GM18511 (cell line): ENCODE results near the gene PCSK5.

Experiments used
- ATAC-seq: cut with Tn5 transposase; IDR thresholded peaks from one replicate; pipeline ENCODE4 v1.9.1; 2021; ENCODE audit warnings: mild to moderate bottlenecking, moderate library complexity; ENCODE audit not compliant: unreplicated experiment

The PCSK5 gene

DNA sequence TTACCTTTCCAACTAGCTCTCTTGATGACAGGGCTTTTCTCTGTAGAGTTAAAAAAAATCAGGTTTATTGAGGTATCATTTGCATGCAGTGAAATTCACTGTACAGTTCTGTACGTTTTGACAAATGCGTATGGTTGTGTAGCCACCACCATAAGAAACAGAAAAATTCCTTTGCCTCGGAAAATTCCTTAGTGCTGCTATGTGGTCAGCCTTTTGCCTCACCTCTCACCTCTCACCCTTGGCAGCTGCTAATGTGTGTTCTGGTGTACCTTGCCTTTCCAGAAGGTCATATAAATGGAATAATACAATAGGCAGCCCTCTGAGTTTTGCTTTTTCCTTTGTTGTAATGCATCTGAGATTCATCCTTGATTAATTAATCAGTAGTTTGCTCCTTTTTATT, 28.4 kb downstream of the PCSK5 start:
- no peak for ATAC-seq

DNA sequence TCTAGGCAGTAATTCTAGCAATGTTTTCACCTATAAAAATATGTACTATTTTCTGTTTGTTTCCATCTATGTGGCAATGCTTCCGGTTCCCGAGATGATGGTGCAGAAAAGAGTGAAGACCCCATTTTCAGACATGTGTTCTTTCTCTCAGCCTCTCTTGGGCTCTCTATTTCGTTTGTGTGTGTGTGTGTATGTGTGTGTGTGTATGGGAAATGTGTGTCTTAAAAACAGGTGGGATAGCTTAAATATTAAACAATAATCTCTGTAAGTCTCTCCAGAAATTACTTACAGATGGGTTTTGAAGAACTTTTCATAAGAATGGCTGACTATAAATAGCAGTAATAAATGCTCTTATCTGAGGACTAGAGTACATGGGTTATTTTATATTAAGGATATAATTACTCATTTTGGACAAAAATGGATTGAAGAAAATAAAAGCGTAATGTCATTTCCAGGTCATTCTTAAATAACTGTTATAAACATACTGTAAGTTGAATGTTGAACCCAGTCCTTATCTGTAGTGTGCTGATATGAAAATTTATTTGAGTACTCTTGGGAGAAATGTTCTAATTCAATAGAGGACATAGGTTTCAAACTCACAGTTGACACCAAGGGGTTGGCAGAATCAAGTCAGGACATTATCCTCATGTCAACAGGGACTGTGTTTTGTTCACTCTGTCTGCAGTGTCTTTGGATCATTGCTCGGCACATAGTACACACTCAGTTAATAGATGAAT, 31.1 kb downstream of the PCSK5 start:
- ATAC-seq: no peak

DNA sequence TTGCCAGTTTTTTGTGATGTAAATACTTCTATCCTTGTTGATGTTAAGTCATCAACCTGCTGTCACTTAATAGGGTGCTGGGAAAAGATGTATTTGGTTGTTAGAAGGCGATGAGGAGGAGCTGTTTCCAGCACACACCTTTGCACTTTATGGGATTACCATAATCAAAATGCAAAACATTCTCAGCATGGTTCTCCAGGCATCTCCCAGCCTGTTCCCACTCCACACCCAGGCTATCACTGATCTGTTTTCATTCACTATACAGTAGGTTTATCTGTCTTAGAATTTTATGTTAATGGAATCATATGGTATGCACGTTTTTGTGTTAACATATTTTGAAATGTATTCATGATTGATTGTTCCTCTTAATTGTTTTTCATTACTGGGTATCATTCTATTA, 35.9 kb downstream of the PCSK5 start:
- ATAC-seq: no peak

DNA sequence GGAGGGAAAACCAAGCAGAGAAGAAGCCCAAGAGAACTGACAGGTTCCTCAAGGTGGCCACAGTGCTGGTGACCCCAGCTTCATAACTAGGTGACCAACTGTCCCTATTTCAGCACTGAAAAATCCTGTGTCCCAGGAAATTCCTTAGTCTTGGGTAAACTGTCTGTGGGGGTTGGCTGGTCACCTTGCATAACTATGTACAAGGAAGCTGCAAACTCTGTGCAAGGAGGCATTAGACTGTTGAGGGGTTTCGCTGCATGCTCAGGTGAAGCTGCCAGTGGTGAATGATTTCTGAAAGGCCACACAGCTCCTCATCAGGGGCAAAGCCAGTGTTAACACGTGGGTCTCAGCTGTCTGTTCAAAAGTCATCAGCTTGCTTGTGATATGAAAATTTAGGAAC, 36.9 kb downstream of the PCSK5 start:
- ATAC-seq: no peak

DNA sequence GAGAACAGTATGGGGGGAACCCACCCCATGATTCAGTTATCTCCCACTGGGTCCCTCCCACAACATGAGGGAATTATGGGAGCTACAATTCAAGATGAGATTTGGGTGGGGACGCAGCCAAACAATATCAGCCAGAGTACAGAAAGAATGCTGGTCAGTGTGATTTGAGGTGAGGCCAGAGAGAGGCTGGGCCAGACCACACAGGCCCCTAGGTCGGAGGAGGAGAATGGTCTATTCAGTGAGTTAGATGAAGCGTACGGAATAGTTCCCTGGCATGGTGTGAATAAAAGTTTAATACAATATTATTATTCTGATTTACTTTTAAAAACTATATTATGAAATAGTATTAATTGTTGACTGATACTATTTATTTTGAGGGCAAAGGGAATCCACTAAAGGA, 39.7 kb downstream of the PCSK5 start:
- no peak for ATAC-seq

DNA sequence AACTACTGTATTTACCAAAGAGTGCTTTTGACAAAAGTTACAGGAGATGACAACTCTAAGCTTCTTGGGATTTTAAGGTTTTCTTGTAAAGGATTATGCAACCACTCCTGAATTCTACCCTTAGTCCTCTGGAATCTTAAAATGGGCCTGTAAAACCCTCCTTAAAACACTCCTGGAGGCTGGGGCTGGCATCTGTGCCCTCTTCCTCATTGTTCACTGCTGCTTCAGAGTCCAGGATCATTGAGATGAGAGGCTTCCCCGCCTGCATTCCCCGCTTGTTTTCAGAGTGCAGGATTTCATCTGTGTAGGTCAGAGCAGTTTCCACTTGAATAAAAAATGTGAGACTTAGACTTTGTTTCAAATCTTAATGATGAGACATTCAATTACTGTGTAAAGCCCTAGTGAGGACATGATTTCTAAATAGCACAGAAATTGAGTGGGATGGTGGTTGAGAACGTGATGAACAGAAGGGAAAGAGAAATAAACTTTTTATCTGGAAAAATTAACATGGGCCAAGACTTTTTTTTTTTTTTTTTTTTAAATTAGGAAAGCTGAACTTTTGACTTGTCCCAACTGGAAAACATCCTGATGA, 40.4 kb downstream of the PCSK5 start:
- no peak for ATAC-seq

DNA sequence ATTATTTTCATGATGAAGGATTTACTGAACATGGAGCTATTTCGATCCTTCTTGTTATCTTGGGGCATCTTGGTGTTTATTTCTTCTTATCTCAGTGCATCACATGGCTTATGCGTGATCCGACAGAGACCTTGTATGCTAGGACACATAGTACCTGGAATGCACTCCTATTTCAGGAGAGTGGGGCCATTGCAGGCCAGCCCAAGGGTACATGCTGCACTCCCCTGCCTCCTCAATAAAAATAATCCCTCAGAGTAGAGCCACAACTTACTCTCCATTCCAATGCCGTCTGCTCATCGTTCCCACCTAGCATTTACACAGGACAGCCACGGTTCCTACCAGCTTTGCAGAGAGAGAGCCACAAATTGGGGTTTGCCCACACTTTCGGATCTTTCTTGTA, 43.5 kb downstream of the PCSK5 start:
- ATAC-seq: no peak

DNA sequence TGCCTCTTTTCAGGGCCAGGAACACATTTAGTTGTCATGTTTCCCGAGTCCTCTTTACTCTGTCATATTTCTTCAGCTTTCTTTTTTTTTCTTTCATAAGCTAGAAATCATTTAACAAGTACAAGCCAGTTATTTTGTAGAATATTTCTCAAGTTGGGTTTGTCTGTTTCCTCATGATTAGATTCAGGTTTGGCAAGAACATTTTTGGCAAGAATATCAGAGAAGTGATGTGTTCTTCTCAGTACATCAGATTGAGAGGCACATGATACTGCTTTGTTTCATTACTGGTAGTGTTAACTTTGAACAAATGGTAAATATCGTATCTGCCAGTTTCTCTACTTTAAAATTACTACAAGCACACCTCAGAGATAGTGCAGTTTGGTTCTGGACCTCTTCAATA, 45.1 kb downstream of the PCSK5 start:
- no peak for ATAC-seq

DNA sequence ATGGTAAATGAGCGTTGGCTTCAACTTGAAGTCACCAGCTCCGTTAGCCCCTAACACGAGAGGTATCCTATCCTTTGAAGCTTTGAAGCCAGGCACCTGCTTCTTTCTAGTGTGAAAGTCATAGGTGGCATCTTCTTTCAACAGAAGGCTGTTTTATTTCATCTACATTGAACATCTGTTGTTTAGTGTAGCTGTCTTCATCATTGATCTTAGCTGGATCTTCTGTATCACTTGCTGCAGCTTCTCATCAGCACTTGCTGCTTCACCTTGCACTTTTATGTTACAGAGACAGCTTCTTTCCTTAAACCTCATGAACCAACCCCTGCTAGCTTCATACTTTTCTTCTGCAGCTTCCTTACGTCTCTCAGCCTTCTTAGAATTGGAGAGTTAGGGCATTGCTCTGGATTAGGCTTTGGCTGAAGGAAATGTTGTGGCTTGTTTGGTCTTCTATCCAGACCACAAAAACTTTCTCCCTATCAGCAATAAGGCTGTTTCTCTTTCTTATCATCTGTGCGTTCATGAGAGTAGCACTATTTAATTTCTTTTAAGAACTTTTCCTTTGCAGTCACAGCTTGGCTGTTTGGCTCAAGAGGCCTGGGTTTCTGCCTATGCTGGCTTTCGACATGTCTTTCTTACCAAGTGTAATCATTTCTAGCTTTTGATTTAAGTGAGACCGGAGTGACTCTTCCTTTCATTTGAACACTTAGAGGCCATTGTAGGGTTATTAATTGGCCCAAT, 47.2 kb downstream of the PCSK5 start:
- ATAC-seq: no peak

DNA sequence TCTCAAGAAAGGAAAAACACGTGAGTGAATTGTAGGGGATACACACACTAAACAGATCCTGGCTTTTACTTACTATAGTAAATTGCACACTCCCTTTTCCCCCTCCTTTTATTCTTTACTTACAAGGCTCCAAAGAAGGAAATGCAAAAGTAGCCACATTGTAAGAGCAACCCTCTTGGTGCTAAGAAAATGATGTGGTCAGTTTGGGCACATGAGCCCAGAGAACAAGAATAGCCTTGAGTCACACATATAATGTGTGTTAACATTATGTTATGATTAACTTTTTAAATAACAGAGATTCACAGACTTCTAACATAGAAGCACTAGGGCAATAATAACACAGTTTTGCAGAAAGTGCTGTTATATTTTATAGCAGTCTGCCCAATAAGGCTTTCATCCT, 48.5 kb downstream of the PCSK5 start:
- no peak for ATAC-seq

DNA sequence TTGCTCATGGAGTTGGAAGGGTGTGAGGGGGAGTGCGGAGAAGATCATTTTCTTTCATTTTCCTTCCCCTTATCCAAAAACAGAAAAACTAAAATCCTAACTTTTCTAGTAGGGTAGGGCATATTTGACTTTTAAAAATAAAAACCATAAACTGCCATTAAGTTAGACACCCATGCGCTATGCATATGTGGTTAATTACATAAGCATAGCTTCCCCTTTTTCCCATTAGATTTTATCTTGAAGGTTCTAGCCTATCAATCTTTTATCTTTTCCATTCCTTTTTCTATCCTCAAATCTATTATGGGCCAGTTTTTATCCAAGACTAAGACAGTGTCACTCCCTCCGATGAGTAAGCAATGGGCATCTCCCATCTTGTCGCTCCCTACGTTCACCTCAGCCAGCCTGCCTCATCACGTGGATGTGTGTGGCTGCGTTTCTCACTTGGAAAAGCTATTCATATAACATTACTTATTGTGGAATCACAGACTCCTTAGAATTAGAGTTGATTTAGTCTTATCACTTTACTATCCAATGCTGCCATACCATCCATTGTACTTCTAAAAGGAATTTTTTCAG, 49.2 kb downstream of the PCSK5 start:
- ATAC-seq: no peak

DNA sequence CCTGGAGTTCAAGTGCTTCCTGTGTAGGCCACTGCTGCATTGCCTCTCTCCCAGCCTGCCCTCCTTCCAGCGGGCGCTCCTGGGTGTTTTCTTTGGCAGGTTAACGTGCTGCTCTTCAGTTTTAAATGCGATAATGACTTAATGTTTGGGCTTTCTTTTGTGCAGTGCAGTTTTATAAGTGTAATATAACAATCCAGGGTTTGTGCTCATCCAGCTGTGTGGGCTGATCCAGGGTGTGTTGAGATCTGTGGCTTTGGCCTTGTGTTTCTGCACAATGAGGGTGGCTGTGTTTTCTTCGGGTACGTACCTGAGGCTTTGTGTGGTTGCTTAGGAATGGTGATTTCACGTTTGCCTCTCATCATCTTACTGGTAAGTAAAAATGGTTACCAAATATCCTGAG, 50.6 kb downstream of the PCSK5 start:
- no peak for ATAC-seq

DNA sequence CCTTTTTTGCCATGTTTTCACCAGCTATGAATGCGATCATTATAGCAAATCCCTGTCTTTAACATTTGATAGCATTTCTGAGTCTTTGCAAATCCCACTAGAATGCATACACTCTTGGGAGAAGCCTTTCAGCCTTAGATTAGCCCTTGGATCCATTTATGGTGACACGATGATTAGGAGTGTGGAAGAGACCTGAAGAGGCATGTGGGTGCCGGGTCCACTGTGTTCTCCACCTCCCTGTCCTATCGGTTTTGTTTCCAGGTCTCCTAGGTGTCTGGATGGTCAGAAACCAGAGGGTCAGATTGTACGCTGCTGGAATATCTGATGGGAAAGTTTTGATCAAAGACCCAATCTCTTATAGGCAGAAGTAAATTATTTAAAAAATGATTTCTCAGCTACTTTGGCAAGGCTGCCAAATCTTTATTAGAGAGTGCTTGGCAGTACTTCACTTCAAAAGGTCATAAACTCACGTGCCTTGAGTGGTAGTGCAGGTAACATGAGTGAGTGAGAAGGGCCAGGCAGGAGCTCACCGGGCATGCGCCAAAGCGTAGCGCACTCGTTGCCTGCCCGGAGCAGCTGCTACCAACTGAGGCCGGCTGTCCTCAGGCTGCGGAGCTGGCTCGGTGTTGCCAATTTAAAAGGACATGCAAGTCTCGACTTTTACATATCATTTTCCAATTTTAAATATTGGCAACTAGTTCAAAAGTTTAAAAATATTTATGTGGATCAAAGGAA, 51.3 kb downstream of the PCSK5 start:
- no peak for ATAC-seq

DNA sequence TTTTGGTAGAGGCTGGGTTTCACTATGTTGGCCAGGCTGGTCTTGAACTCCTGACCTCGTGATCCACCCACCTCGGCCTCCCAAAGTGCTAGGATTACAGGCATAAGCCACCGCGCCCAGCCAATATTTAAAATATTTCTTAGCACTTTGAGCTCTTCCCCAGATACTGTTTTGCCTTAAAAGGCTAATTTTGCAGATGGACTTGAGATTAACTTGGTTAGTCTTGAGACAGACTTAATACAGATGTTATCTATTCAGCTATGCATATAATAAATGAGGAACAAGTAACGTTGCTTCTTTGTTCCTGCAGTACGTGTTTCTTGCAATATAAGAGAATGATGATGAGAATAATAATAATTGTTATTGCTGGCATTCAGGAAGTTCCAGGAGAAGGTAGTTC, 56.3 kb downstream of the PCSK5 start:
- ATAC-seq: no peak

DNA sequence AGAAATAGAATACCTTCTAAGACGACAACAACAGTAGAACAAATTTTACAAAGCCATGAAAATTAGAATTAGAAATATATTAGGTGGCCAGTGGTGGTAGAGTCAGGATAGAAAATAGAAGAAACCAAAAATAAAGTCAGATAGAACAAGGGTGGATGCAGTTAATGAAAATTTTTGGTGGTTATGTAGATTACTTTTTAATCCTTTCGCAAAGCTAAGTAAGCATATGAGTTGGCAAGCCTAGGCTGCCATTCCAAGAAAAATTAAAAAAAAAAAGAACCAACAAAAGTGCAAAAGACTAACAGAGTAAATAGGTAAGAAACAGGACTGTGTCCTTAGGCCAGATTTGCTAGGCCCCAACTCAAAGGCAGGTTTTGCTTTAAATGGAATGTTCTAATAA, 56.8 kb downstream of the PCSK5 start:
- no peak for ATAC-seq

DNA sequence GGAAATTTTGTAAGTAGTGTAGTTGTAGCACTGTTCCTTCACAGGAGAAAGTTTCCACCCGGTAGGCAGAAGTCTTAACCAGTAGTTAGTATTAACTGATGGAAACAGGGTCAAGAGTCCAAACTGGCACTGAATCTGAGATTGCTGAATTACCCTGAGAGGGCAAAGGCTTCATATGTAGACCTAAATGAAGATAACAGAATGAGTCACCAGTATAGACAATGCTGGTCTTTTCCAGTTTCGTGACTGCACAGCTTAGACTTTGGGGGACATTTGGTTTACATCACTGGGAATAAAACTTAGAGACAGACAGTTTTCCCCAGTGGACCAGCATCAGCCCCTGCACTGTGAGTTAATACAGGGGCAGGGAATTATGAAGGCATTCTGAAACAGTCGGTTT, 60.5 kb downstream of the PCSK5 start:
- no peak for ATAC-seq

DNA sequence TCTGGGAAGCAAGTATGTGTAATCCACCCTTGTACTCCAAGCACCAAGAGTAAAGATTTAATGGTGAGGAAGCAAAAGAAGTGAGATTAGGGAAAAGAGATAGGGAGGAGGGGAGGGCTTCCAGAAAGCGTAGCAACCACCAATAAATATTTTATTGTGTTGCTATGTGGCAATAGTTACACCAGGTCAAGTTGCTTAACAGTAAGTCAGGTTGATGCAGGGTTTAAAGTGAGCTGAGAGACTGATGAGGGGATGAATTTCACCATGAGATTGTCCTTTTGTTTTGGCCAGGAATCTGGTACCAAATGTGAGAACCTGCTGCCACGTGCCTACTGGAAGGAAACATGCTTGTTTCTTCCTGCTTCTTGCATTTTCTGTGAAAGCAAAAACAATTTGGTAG, 62.7 kb downstream of the PCSK5 start:
- no peak for ATAC-seq

DNA sequence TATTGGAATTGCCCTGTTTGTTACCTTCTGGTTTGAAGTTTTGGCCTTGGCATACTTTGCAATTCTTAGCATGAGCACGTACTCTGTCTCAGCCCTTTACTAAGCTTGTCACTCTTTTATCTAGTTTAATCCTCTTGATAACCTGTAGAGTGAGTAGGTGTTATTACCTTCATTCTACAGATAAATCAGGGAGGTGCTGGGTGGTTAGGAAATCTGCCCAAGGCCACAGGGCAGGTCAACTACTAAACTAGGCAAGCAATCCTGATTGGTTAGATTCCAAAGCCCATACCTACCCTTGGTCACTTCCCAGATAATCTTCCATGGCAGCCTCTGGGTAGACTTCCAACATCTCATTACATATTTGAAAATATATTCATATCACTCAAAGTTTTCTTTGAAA, 65.7 kb downstream of the PCSK5 start:
- ATAC-seq: no peak

DNA sequence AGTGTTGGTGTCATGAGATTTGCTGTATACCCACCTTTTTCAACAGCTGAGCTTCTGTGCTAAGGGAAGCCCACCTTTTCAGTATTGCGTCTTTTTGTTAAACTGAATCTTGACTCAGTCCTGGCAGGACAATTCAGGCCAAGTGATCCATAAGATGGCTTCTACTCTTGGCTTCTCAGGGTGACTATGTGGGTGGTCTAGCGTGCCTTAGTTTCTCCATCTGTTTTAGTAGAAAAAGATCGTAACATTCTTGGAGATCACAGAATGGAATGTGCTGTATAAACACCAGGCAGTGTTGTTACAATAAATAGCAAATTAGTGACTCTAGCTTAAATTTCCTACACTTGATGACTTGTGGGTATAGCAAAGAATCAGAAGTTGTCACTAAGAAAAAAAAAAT, 66.6 kb downstream of the PCSK5 start:
- no peak for ATAC-seq

DNA sequence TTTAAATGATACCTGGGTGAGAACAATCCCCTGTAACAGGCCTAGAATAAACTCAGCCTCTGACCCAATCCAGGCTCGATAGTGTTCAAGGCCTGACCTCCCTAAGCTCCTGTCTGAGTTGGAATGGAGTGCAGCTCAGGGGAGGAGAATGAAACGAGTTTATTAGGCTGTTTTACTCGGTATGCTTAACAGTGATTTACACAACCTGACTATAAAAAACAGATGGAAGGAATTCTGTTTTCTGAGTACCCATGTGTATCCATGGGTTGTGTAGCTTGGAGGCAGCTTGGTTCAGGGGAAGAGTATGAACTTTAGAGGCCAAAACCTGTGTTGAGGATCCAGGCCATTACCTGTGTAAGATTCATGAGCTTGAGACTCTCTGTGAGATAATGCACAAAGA, 67.8 kb downstream of the PCSK5 start:
- no peak for ATAC-seq

DNA sequence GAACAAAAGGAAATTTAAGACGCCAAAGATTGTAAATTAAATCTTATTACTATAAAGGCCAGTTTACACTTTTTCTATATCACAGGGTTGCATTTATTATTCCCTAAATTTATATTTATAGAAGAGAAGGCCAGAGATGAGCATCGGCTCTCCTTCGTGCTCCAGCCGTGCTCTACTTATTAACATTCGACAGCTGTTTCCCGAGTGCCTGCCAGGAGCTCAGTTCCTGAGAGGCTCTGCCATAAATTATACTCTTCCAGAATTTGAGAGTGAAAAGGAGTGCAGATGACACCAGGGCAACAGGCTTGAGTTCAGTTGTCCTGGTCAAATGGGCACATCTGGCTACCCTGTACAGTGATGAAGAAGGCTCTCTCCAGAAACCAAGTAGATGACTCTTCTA, 70.1 kb downstream of the PCSK5 start:
- ATAC-seq: no peak
